ENCODE results near the gene ALK.

DNA sequence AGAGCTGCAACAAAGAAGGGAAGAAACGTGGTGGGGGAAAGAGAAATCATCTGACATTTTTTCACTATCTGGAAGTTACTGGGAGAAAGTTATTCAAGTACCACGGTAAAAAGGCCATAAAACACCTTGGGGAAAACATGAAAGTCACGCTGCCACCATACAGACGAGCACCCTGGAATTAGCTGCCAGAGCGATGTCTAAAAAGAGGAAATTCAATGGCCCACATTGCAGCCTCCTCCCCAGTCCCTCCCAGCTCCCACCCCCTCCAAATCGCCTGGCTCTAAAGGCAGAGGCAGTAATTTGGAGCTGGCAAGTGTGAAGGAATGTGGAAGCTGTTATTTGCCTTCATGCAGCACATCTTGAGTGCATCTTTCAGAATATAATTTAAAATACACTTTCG, 192.0 kb downstream of the ALK start:
- TF ChIP-seq CTCF (conservative IDR thresholded peaks at IDR 0.05; ENCODE audit: low read depth, low read length) (no peak), EZH2 (IDR thresholded peaks at IDR 0.05; ENCODE audit: low read length, unreplicated experiment) (no peak), EZH2phosphoT487 (IDR thresholded peaks at IDR 0.05; ENCODE audit: borderline replicate concordance, low read length) (no peak)
